ENCODE measurements around the gene MOV10L1. TPM values are rescaled to one million over a fixed set of nuclear protein-coding genes. Genes with fewer than 3 reads are reported as not detected.

The MOV10L1 gene
- polyA plus RNA-seq, 3 donors from 2014 or later, result 1.4 TPM; not detected in 2

DNA sequence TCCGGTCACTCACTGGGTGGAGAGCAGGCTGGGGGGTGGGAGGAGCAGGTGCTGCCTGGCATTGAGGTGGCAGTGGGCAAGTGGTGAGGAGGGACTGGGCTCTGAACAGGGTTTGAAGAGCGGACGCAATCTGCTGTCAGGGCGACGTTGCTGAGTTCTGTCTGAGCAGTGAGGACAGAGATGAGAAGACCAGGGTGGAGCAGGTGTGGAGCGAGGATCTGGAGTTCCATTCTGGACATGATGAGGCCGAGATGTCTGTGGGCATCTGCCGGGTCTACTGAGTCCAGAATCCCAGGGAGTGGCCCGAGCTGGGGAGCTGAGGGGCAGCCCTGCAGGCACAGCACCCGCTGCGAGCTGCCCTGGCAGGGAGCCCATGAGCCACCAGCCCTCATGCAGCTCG is 2.2 kb upstream of the MOV10L1 start:
- no peak for DNase-seq
- Mint-ChIP-seq H3K27ac (peak overlapping the region in 2 of 6 donors; percentile 61 to 80), H3K27me3 (ENCODE audit: low read depth in 3 of 3) (peaks cover 8 to 14% (median 8%) of the 10 kb centered on the region in 3 donors), H3K4me1 (peaks cover 12 to 14% of the 10 kb centered on the region in 2 donors), H3K4me3 (peak overlapping the region in 2 of 5 donors; percentile 12 to 41), H3K36me3 (peaks cover 0 to 4% (median 0%) of the 10 kb centered on the region in 3 donors), H3K9me3 (no peaks in the 10 kb centered on the region)

DNA sequence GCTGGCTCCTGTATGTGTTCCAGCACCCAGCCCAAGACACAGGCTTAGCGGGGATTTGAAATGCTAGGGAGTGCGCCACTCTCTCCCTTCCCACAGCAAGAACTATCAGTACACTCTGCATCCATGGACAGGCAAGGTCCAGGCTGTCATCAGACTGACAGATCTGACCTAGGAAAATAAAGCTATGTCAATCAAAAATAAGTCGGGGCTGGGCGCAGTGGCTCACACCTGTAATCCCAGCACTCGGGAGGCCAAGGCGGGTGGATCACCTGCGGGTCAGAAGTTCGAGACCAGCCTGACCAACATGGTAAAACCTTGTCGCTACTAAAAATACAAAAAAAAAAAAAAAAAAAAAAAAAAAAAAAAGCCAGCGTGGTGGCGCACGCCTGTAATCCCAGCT is 1.7 kb upstream of the MOV10L1 start:
- Mint-ChIP-seq H3K9me3 (no peaks in the 10 kb centered on the region), H3K27me3 (ENCODE audit: low read depth in 3 of 3) (peaks cover 5 to 14% (median 6%) of the 10 kb centered on the region in 3 donors), H3K4me3 (no peak overlapping the region), H3K4me1 (peaks cover 8 to 10% of the 10 kb centered on the region in 2 donors), H3K36me3 (peaks cover 0 to under 1% (median 0%) of the 10 kb centered on the region in 3 donors), H3K27ac (peak overlapping the region in 1 of 6 donors; percentile 61)
- no peak for DNase-seq

DNA sequence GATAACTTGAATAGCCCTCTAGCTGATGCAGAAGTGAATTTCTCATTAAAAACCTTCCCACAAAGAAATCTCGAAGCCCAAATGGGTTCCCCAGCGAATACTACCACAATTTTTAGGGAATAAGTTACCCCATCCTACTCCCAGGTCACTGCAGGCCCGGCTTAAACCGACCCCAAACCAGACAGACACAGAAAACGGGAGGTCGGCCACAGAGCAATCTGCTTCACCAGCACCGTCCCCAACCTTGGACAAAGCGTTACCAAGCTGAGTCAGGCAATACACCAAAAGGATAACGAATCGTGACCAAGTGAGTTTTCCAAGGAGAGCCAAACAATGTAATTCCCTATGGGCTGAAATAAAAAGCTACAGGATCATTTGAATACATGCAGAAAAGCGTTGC is 575 bp upstream of the MOV10L1 start:
- Mint-ChIP-seq H3K4me1 (peaks cover 3 to 5% of the 10 kb centered on the region in 2 donors), H3K4me3 (no peak overlapping the region), H3K9me3 (no peaks in the 10 kb centered on the region), H3K27me3 (ENCODE audit: low read depth in 3 of 3) (peaks cover 4 to 14% (median 5%) of the 10 kb centered on the region in 3 donors), H3K27ac (peak overlapping the region in 3 of 6 donors; percentile 10 to 46 (median 26)), H3K36me3 (no peaks in the 10 kb centered on the region)
- DNase-seq, result no peak

DNA sequence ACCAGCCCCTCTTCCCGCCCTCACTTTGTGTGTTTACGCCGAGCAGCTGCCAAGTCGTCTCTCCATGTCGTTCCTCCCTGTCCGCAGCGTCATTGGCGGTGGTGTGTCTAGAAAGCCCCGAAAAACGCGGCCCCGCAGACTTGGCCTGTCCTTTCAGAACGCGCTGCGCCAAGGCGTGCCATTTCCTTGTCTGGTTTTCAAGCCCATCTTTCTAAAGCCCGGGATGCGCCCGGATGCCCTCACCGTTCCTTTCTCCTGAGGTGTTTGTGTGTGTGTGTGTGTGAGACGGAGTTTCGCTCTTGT is 557 bp downstream of the MOV10L1 start:
- DNase-seq, result no peak
- peaks cover 3 to 12% (median 5%) of the 10 kb centered on the region in 3 donors for H3K27me3 Mint-ChIP-seq (ENCODE audit: low read depth in 3 of 3)
- H3K9me3 Mint-ChIP-seq, result no peaks in the 10 kb centered on the region
- H3K4me3 Mint-ChIP-seq, result peak overlapping the region in 1 of 5 donors; percentile 30
- peak overlapping the region in 2 of 6 donors; percentile 19 to 52 for H3K27ac Mint-ChIP-seq
- H3K36me3 Mint-ChIP-seq, result no peaks in the 10 kb centered on the region
- peaks cover 3 to 5% of the 10 kb centered on the region in 2 donors for H3K4me1 Mint-ChIP-seq

DNA sequence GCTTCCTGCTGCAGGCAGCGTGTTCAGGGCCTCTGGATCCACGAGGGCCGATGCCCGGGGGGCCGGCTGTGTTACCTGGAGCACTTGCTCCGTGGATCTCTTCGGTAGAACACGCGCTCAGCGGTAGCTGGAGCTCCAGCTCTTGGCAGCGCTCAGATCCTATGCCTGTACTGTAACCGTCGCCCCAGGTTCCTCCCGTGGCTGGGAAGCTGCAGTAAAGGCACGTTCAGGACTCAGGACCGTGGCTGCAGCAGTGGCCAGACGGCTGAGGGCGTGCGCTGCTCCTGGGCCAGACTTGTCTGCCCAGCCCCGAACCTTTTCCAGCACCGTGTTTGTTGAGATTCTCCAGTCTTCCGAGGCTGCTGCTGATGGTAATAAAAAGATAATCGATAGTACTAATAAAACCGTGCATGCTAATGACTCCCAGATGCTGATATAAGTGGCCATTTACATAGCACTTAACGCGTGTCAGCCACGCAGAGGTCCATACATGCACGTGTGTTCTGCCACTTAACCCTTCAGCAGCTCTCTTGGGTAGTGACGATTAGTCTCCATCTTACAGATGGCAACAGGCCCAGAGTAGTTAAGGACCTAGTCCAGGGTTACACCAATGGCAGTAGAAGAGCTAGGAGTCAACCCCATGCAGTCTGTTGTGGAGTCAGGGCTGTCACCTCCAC is 1.4 kb downstream of the MOV10L1 start:
- DNase-seq, result no peak
- H3K4me1 Mint-ChIP-seq, result peaks cover 3 to 5% of the 10 kb centered on the region in 2 donors
- H3K9me3 Mint-ChIP-seq, result no peaks in the 10 kb centered on the region
- H3K27ac Mint-ChIP-seq, result peak overlapping the region in 1 of 6 donors; percentile 69
- H3K36me3 Mint-ChIP-seq, result no peaks in the 10 kb centered on the region
- no peak overlapping the region for H3K4me3 Mint-ChIP-seq
- peaks cover 3 to 9% (median 5%) of the 10 kb centered on the region in 3 donors for H3K27me3 Mint-ChIP-seq (ENCODE audit: low read depth in 3 of 3)

DNA sequence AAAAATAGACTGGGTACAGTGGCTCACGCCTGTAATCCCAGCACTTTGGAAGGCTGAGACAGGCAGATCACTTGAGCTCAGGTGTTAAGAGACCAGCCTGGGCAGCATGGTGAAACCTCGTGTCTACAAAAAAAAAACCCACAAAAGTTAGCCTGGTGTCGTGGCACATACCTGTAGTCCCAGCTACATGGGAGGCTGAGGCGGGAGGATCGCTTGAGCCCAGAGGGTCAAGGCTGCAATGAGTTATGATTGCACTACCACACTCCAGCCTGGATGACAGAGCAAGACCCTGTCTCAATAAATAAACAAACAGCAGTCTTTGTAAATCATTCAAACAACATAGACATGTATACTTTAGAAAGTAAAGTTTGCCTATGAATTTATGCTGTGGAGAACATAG is 2.5 kb downstream of the MOV10L1 start:
- peak overlapping the region in 1 of 6 donors; percentile 46 for H3K27ac Mint-ChIP-seq
- DNase-seq, result no peak
- H3K4me1 Mint-ChIP-seq, result peaks cover 3 to 5% of the 10 kb centered on the region in 2 donors
- H3K9me3 Mint-ChIP-seq, result no peaks in the 10 kb centered on the region
- no peaks in the 10 kb centered on the region for H3K36me3 Mint-ChIP-seq
- H3K27me3 Mint-ChIP-seq (ENCODE audit: low read depth in 3 of 3), result peaks cover 3 to 6% (median 5%) of the 10 kb centered on the region in 3 donors
- H3K4me3 Mint-ChIP-seq, result no peak overlapping the region

DNA sequence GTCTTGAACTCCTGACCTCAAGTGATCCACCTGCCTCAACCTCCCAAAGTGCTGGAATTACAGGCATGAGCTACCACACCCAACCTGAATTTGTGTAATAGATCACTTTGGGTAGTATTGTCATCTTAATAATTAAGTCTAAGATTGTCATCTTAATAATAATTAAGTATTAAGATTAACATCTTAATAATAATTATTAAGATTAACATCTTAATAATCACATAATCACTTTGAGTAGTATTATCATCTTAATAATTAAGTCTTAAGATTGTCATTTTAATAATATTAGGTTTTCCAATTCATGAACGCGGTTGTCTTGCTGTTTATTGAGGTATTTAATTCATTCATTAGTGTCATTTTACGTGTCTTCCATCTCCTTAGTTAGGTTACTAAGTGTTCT is 8.2 kb downstream of the MOV10L1 start:
- Mint-ChIP-seq H3K27ac (no peak overlapping the region), H3K4me3 (no peak overlapping the region), H3K27me3 (ENCODE audit: low read depth in 3 of 3) (peaks cover 1 to 2% (median 2%) of the 10 kb centered on the region in 3 donors), H3K4me1 (peaks cover 15 to 16% of the 10 kb centered on the region in 2 donors), H3K9me3 (no peaks in the 10 kb centered on the region), H3K36me3 (no peaks in the 10 kb centered on the region)
- no peak for DNase-seq

DNA sequence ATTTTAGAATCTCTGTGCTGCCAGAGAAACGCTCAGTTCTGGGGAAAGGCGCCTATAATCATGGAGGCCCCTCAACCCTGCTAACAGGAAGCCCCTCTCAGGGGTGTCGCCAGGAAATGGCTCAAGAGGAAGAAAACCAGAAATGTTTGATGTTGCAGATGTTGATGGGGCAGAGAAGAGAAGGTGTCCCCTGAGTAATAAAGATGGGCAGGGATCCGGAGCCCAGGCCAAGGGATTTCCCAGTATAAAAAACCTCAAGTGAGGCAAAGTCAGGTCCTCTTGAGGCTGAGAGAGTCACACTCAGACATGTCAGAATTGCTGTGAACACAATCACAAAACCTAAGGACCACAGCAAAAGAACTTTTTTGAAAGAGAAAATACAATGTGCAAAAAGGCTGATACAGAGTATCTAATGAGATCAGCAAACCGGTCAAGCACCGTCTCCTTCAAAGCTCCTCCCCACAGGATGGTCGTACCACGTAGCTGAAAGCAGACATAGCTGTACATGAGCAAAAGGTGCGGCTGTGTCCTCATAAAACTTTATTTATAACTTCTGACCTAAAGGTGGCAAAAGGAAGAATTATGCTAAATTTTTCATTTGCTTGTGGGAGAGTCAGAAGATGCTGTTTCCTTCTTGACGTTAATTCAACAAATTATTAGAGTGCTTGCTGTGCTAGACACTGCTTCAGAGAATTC is 12.2 kb downstream of the MOV10L1 start:
- Mint-ChIP-seq H3K9me3 (no peaks in the 10 kb centered on the region), H3K4me1 (peaks cover 37% of the 10 kb centered on the region in 2 donors), H3K36me3 (no peaks in the 10 kb centered on the region), H3K27ac (peak overlapping the region in 5 of 6 donors; percentile 4 to 91 (median 64)), H3K27me3 (ENCODE audit: low read depth in 3 of 3) (peaks cover 0 to 2% (median 2%) of the 10 kb centered on the region in 3 donors), H3K4me3 (peak overlapping the region in 1 of 5 donors; percentile 2)
- peak in 1 of 3 donors; percentile 39 for DNase-seq

DNA sequence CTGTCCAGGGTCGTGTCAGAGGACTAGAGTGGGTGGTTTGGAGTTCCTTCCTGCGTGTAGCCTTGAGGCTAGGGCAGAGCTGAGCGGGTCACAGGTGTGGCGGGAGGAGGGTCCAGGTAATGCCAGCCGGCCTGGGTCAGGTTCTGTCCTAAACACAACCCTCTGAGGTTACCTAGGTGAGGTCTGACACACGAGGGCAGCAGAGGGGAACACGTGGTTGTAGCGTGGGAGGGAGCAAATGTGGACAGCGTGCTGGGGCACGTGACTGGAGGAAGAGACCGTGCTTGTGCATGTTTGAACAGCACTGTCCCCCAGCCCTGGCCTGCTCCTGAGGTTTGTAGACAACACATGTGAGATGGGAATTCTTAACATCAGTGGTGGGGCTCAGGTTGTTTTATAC is 13.1 kb downstream of the MOV10L1 start:
- H3K9me3 Mint-ChIP-seq, result no peaks in the 10 kb centered on the region
- H3K27me3 Mint-ChIP-seq (ENCODE audit: low read depth in 3 of 3), result peaks cover 0 to 2% (median 2%) of the 10 kb centered on the region in 3 donors
- peak overlapping the region in 1 of 5 donors; percentile 50 for H3K4me3 Mint-ChIP-seq
- DNase-seq, result peak in 2 of 3 donors; percentile 17 to 23
- H3K27ac Mint-ChIP-seq, result peak overlapping the region in 3 of 6 donors; percentile 3 to 58 (median 40)
- no peaks in the 10 kb centered on the region for H3K36me3 Mint-ChIP-seq
- peaks cover 37% of the 10 kb centered on the region in 2 donors for H3K4me1 Mint-ChIP-seq

DNA sequence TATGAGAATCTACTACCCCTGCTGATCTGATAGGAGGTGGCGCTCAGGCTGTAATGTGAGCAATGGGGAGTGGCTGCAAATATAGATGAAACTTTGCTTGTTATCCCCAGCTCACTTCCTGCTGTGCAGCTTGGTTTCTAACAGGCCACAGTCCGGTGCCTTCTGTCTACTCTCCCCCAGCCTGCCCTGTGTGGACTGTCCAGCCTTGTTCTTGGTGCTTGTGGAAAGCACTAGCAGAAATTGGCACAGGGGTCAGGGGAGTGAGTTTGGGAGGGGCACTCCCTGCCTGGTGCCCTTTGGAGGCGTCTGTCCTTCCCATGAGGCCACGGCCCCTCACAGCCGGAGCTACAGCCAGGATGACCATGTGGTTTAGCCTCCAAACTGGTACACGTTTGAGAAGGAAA is 14.3 kb downstream of the MOV10L1 start:
- Mint-ChIP-seq H3K27me3 (ENCODE audit: low read depth in 3 of 3) (peaks cover 0 to 2% (median 0%) of the 10 kb centered on the region in 3 donors), H3K4me1 (peaks cover 37% of the 10 kb centered on the region in 2 donors), H3K9me3 (no peaks in the 10 kb centered on the region), H3K4me3 (peak overlapping the region in 2 of 5 donors; percentile 20 to 38), H3K27ac (peak overlapping the region in 2 of 6 donors; percentile 32 to 69), H3K36me3 (no peaks in the 10 kb centered on the region)
- no peak for DNase-seq

DNA sequence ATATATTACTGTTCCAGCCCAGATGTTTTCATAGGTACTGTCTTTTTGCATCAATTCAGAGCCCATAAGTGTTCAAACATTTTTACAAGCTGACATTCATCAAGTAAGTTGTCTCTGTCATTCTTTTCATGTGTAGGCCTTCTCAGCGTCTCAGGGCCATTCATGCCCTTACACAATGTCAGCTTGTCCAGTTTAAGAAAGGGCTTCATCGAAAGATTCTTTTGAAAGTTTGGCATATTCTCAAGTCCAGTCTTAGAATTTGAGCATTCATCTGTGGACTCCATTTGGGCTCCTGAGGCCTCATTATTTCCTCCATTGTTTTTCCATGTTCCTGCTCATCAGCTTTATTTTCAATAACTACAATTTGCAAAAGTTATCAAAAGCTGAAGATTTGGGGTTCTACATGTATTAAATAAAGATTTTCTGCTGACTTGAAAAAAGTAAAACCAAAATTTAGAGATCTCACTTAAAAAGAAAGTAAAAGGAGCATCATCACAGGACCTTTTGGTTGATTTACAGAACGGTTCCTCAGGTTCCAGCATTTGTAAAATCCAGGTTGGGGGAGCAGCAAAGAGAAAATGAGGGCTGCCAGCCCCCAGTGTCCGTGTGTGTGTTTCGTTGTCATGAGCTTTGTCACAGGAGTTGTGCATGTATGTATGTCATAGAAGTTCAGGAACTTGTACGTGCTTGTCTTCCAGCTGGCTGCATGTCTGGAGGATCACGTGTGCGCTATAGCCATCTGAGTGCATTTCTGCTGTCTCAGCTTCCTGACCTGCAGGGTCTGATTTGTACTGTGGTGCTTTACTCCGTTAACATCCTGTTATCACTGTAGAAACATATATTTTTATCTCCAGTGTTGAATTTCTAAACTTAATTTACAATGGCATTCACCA is 15.6 kb downstream of the MOV10L1 start:
- peak overlapping the region; percentile 61 to 88 (median 84) for H3K4me3 Mint-ChIP-seq

DNA sequence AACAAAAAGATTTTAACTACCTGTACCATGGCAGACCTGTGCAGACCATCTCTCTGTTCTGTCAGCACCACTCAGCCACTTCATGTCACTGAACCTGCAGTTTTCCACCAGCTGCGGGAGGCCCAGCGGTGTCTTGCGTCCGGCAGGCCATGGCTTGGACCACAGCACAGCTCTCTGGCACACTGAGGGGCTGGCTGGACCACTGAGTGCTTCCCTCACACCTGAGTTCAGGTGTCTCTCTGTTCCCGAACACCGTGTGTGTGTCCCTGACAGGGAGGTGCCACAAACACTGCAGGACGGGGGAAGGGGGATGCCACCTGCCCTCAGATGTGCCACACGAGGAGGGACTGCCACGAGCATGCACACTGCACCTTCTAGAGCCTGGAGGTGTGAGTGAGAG is 17.7 kb downstream of the MOV10L1 start:
- no peaks in the 10 kb centered on the region for H3K9me3 Mint-ChIP-seq
- peaks cover 39 to 43% of the 10 kb centered on the region in 2 donors for H3K4me1 Mint-ChIP-seq
- no peaks in the 10 kb centered on the region for H3K36me3 Mint-ChIP-seq
- H3K27me3 Mint-ChIP-seq (ENCODE audit: low read depth in 3 of 3), result peaks cover 1 to 4% (median 2%) of the 10 kb centered on the region in 3 donors
- no peak for DNase-seq
- H3K27ac Mint-ChIP-seq, result no peak overlapping the region
- no peak overlapping the region for H3K4me3 Mint-ChIP-seq

More for the DNA sequence above, 15.6 kb downstream of the MOV10L1 start:
- peak overlapping the region; percentile 63 to 90 (median 86) for H3K27ac Mint-ChIP-seq
- peaks cover 37% of the 10 kb centered on the region in 2 donors for H3K4me1 Mint-ChIP-seq
- H3K27me3 Mint-ChIP-seq (ENCODE audit: low read depth in 3 of 3), result peaks cover 0 to 2% (median 0%) of the 10 kb centered on the region in 3 donors
- DNase-seq, result peak; percentile 28 to 33 (median 30)
- no peaks in the 10 kb centered on the region for H3K36me3 Mint-ChIP-seq
- H3K9me3 Mint-ChIP-seq, result no peaks in the 10 kb centered on the region

DNA sequence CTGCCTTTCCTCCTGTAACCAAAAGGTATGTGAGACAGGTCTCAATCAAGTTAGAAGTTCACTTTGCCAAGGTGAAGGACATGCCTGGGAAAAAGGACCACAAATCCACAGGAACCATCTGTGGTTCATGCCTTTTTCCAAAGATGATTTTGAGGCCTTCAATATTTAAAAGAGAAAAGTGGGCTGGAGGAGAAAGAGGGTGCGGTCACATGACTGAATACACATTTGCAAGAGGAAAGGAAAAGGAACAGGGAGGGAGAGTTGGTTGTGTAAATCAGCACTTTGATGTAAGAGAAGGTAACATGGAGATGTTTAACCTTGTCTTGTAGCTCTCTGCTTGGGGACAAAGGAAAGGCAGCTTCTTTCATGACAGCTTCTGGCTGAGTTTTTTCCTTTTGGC is 21.2 kb downstream of the MOV10L1 start:
- DNase-seq, result no peak
- Mint-ChIP-seq H3K9me3 (no peaks in the 10 kb centered on the region), H3K4me3 (peak overlapping the region in 2 of 5 donors; percentile 47 to 48), H3K36me3 (no peaks in the 10 kb centered on the region), H3K4me1 (peaks cover 17 to 28% of the 10 kb centered on the region in 2 donors), H3K27ac (peak overlapping the region in 3 of 6 donors; percentile 33 to 90 (median 89)), H3K27me3 (ENCODE audit: low read depth in 3 of 3) (peaks cover 1 to 4% (median 4%) of the 10 kb centered on the region in 3 donors)
